ENCODE results near the gene TSNAXIP1.

TSNAXIP1 gene

GRCh38 chr16:67874372-67874771, 67.7 kb downstream of the TSNAXIP1 start:
- TF ChIP-seq CTCF (conservative IDR thresholded peaks at IDR 0.05; ENCODE audit: low read depth, low read length) = no peak
- H3K4me3 ChIP-seq (ENCODE audit: low read length) = peak overlapping the region; percentile 92
- no peak for DNase-seq (ENCODE audit: low read depth)

- no peak overlapping the region for H3K4me3 ChIP-seq (ENCODE audit: low read length)
- TF ChIP-seq CTCF (conservative IDR thresholded peaks at IDR 0.05; ENCODE audit: low read depth, low read length) = no peak
- DNase-seq (ENCODE audit: low read depth) = no peak
Observed at GRCh38 chr16:67877064-67877463, 70.4 kb downstream of the TSNAXIP1 start.

All from retinal pigment epithelial cell (primary cell).